Lung (tissue), 12 donors: ENCODE data around the gene IZUMO1. TPM values are rescaled to one million over a fixed set of nuclear protein-coding genes. Genes with fewer than 3 reads are reported as not detected.
"Not testable (repeated sequence)": the region's sequence is repeated elsewhere in the genome, so short reads cannot be mapped to it uniquely, and the experiment has no call there.

Source experiments
- ATAC-seq: fragments of 200-7000 bp; cut with Tn5 transposase; one replicate; pipeline ENCODE4 v1.9.1; 2020; ENCODE audit warnings: moderate number of reproducible peaks; ENCODE audit not compliant: insufficient read depth, low FRiP score
- DNase-seq, 3 donors: peaks; one replicate each; pipeline ENCODE4 v3.0.0-alpha.2; 2013 to 2017
- H3K27ac ChIP-seq, 2 donors: one replicate each; pipeline ENCODE4 v1.5.1; 2013; ENCODE audit warnings: mild to moderate bottlenecking in 2 of 2, moderate library complexity in 2 of 2, control low read depth in 1 of 2, inconsistent platforms in 1 of 2, low read depth in 1 of 2, low read length in 1 of 2
- H3K27me3 ChIP-seq, 3 donors: one replicate each; pipeline ENCODE4 v1.5.1; 2013; ENCODE audit warnings: low read length in 2 of 3; ENCODE audit not compliant: control insufficient read depth in 3 of 3, insufficient read depth in 3 of 3
- H3K36me3 ChIP-seq, 4 donors: one replicate each; pipeline ENCODE4 v1.5.1; 2013; ENCODE audit warnings: low read length in 4 of 4, mild to moderate bottlenecking in 1 of 4, moderate library complexity in 1 of 4; ENCODE audit not compliant: control insufficient read depth in 4 of 4, insufficient read depth in 4 of 4
- H3K4me1 ChIP-seq, 5 donors: one replicate each; pipeline ENCODE4 v1.5.1; 2013; ENCODE audit warnings: low read length in 5 of 5, mild to moderate bottlenecking in 2 of 5, moderate library complexity in 1 of 5; ENCODE audit not compliant: control insufficient read depth in 5 of 5, insufficient read depth in 5 of 5
- H3K4me3 ChIP-seq: one replicate; pipeline ENCODE4 v1.5.1; 2013; ENCODE audit warnings: mild to moderate bottlenecking, control low read depth, moderate library complexity
- H3K9ac ChIP-seq, 2 donors: one replicate each; pipeline ENCODE4 v1.5.1; 2013; ENCODE audit warnings: low read length in 2 of 2, control low read depth in 1 of 2; ENCODE audit not compliant: insufficient read depth in 1 of 2
- H3K9me3 ChIP-seq, 4 donors: one replicate each; pipeline ENCODE4 v1.5.1; 2013; ENCODE audit warnings: low read length in 3 of 4, mild to moderate bottlenecking in 1 of 4, moderate library complexity in 1 of 4; ENCODE audit not compliant: control insufficient read depth in 4 of 4, insufficient read depth in 3 of 4
- WGBS, 2 donors: extraction: QIAGEN DNeasy Blood & Tissue Kit; methylation state at CpG; one replicate each; pipeline ENCODE4 v1.1.7; 2013; 5-methylcytosine and 5-hydroxymethylcytosine counted together
- polyA plus RNA-seq, 2 donors: library from polyadenylated mRNA; stranded (reverse); fragments of 200-250 nt; gene quantifications; one replicate each; pipeline ENCODE4 v1.2.1, GENCODE V29; 2013
- total RNA-seq, 2 donors: library from RNA; depleted of rRNA in 1 of 2; stranded (reverse); fragments of >200 nt in 1 of 2; gene quantifications; one replicate each; pipeline ENCODE4 v1.2.1, GENCODE V29; 2014 to 2021
- TF ChIP-seq, protein P1 (sequence below): IDR thresholded peaks from 2 replicates; pipeline ENCODE4 v1.5.1; 2012; ENCODE audit warnings: mild to moderate bottlenecking; ENCODE audit errors: control extremely low read depth, extremely low read depth
- donor health status: control.
- donor health status: control.
- donor health status: Bipolar disorder and iron deficiency.
- donor health status: healthy.
- donor health status: DM: yes; HTN: yes; CAD: no.

IZUMO1 gene
- total and polyA plus RNA-seq, 4 donors: 0.97 to 3.1 (median 1.8) TPM

DNA sequence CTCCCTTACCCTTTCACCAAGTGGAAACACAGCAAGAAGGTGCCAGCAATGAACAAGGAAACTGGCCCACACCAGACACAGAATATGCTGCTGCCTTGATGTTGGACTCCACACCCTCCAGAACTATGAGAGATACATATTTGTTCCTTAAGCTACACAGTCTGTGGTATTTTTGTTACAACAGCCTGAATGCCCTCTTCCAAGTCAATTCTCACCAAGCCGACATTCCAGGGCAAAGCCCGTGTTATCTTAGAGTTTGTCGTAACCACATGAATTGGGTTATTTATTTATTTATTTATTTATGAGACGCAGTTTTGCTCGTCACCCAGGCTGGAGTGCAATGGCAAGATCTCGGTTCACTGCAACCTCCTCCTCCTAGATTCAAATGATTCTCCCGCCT lies 23.6 kb upstream of the IZUMO1 start:
- 77% methylated on average over 7 of the region's 7 CpGs for WGBS, 2 donors
- no peaks in the 10 kb centered on the region for H3K36me3 ChIP-seq
- H3K27me3 ChIP-seq: no peaks in the 10 kb centered on the region
- H3K4me1 ChIP-seq: peaks cover 0 to 3% (median 0%) of the 10 kb centered on the region in 5 donors
- no peak overlapping the region for H3K4me3 ChIP-seq
- no peak overlapping the region for H3K9ac ChIP-seq
- peaks cover 0 to 2% (median 0%) of the 10 kb centered on the region in 4 donors for H3K9me3 ChIP-seq
- ATAC-seq (no peak), DNase-seq (no peak)
- peak overlapping the region in 1 of 2 donors; percentile 52 for H3K27ac ChIP-seq
- TF ChIP-seq, protein P1, sequence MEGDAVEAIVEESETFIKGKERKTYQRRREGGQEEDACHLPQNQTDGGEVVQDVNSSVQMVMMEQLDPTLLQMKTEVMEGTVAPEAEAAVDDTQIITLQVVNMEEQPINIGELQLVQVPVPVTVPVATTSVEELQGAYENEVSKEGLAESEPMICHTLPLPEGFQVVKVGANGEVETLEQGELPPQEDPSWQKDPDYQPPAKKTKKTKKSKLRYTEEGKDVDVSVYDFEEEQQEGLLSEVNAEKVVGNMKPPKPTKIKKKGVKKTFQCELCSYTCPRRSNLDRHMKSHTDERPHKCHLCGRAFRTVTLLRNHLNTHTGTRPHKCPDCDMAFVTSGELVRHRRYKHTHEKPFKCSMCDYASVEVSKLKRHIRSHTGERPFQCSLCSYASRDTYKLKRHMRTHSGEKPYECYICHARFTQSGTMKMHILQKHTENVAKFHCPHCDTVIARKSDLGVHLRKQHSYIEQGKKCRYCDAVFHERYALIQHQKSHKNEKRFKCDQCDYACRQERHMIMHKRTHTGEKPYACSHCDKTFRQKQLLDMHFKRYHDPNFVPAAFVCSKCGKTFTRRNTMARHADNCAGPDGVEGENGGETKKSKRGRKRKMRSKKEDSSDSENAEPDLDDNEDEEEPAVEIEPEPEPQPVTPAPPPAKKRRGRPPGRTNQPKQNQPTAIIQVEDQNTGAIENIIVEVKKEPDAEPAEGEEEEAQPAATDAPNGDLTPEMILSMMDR: no peak

DNA sequence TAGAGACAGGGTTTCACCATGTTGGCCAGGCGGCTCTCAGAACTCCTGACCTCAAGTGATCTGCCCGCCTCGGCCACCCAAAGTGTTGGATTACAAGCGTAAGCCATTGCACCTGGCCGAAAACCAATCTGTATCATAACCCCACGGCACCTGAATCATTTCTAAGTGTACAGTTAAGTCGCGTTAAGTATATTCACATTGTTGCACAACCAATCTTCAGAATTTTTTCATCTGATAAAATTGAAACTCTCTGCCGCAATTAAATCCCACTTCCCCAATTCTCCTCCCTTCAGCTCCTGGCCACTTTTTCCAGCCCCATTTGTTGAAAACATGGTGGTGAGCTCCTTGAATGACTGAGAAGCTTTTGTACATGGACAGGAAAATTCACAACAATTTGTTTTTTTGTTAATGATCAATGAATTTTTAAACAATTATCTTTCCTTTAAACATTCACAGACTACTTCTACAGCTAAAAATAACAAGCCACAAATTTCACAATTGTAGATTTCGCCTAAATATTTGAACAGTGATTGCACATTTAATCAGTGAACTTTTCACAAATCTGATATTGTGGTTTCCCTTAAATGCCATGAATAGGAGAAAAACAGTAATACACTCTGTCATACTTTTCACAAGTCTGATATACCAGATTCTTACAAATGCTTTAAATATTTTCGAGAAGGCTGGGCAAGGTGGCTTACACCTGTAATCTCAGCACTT lies 22.4 kb upstream of the IZUMO1 start:
- no peak overlapping the region for H3K9ac ChIP-seq
- WGBS, 2 donors: 53 to 61% methylated on average over 11 of the region's 11 CpGs
- H3K4me1 ChIP-seq: peaks cover 0 to 3% (median 0%) of the 10 kb centered on the region in 5 donors
- DNase-seq (no peak), ATAC-seq (no peak)
- H3K36me3 ChIP-seq: no peaks in the 10 kb centered on the region
- TF ChIP-seq, protein P1: no peak
- no peak overlapping the region for H3K27ac ChIP-seq
- no peak overlapping the region for H3K4me3 ChIP-seq
- H3K9me3 ChIP-seq: peaks cover 0 to 2% (median 0%) of the 10 kb centered on the region in 4 donors
- H3K27me3 ChIP-seq: no peaks in the 10 kb centered on the region

DNA sequence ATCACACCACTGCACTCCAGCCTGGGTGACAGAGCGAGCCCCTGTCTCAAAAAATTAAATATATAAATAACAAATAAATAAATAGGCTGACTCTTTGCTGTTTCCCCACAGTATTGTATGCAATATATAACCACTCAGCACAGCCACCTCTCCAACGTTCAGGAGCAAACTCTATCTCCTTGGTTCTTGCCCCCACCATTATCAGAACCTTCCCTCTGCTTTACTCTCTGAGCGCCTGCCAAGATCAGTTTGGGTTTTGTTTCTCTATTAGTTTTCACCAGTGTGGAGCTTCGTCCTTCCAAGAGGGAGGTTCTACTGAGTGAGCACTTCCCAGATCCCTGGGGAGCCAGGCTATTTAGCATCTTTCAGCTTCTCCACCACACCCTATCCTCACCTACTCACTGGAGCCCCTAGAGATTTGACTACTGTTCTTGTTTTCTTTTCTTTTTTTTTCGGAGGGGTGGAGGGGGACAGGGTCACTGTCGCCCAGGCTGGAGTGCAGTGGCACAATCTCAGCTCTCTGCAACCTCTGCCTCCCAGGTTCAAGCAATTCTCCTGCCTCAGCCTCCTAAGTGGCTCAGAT lies 21.6 kb upstream of the IZUMO1 start:
- H3K4me1 ChIP-seq, H3K27ac ChIP-seq, H3K27me3 ChIP-seq, H3K9ac ChIP-seq, H3K9me3 ChIP-seq, ATAC-seq, DNase-seq, H3K4me3 ChIP-seq, H3K36me3 ChIP-seq: not testable (repeated sequence)
- 56 to 59% methylated on average over 6 of the region's 6 CpGs for WGBS, 2 donors

DNA sequence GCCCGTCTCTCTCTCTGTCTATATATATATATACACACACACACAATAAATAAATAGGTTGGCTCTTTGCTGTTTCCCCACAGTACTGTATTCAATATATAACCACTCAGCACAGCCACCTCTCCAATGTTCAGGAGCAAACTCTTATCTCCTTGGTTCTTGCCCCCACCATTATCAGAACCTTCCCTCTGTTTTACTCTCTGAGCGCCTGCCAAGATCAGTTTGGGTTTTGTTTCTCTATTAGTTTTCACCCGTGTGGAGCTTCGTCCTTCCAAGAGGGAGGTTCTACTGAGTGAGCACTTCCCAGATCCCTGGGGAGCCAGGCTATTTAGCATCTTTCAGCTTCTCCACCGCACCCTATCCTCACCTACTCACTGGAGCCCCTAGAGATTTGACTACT lies 19.1 kb upstream of the IZUMO1 start:
- 54 to 73% methylated on average over 5 of the region's 5 CpGs for WGBS, 2 donors
- not testable (repeated sequence) for ATAC-seq, H3K4me3 ChIP-seq, H3K27ac ChIP-seq, H3K27me3 ChIP-seq, H3K9ac ChIP-seq, DNase-seq, H3K9me3 ChIP-seq, H3K36me3 ChIP-seq, H3K4me1 ChIP-seq
